ENCODE measurements around the gene DISC1.
A peak's percentile ranks its signal among the peaks of the same experiment; 100 is the strongest.
"Not testable (repeated sequence)": the region's sequence is repeated elsewhere in the genome, so short reads cannot be mapped to it uniquely, and the experiment has no call there.

The DISC1 gene

GRCh38 chr1:231606712-231607111 is 19.9 kb upstream of the DISC1 start:
- no peak for DNase-seq (ENCODE audit: low spot score)

GRCh38 chr1:231610388-231610787 is 16.2 kb upstream of the DISC1 start:
- no peak for DNase-seq (ENCODE audit: low spot score)

GRCh38 chr1:231611111-231611510 is 15.5 kb upstream of the DISC1 start:
- no peak for DNase-seq (ENCODE audit: low spot score)

GRCh38 chr1:231611851-231612250 is 14.7 kb upstream of the DISC1 start:
- peak; percentile 92 for DNase-seq (ENCODE audit: low spot score)

GRCh38 chr1:231612393-231613089 is 14.0 kb upstream of the DISC1 start:
- DNase-seq (ENCODE audit: low spot score) = no peak

GRCh38 chr1:231613419-231614349 is 12.9 kb upstream of the DISC1 start:
- DNase-seq (ENCODE audit: low spot score) = peak; percentile 76

GRCh38 chr1:231616667-231617066 is 9.9 kb upstream of the DISC1 start:
- no peak for DNase-seq (ENCODE audit: low spot score)

- no peak for DNase-seq (ENCODE audit: low spot score)
Observed at GRCh38 chr1:231618609-231619256, 7.9 kb upstream of the DISC1 start.

- DNase-seq (ENCODE audit: low spot score) = no peak
Observed at GRCh38 chr1:231619257-231619634, 7.3 kb upstream of the DISC1 start.

GRCh38 chr1:231625042-231625441 is 1.5 kb upstream of the DISC1 start:
- DNase-seq (ENCODE audit: low spot score) = not testable (repeated sequence)

GRCh38 chr1:231625975-231626534 is 535 bp upstream of the DISC1 start:
- DNase-seq (ENCODE audit: low spot score) = no peak

- peak; percentile 63 for DNase-seq (ENCODE audit: low spot score)
Observed at GRCh38 chr1:231626951-231627614, 493 bp downstream of the DISC1 start.

GRCh38 chr1:231628207-231628876 is 1.8 kb downstream of the DISC1 start:
- no peak for DNase-seq (ENCODE audit: low spot score)

- no peak for DNase-seq (ENCODE audit: low spot score)
Observed at GRCh38 chr1:231629132-231629531, 2.5 kb downstream of the DISC1 start.

- no peak for DNase-seq (ENCODE audit: low spot score)
Observed at GRCh38 chr1:231630558-231631205, 4.1 kb downstream of the DISC1 start.

- no peak for DNase-seq (ENCODE audit: low spot score)
Observed at GRCh38 chr1:231631717-231632116, 5.1 kb downstream of the DISC1 start.

GRCh38 chr1:231632119-231632518 is 5.5 kb downstream of the DISC1 start:
- DNase-seq (ENCODE audit: low spot score) = no peak

- DNase-seq (ENCODE audit: low spot score) = no peak
Observed at GRCh38 chr1:231634323-231635013, 7.9 kb downstream of the DISC1 start.

- peak; percentile 72 for DNase-seq (ENCODE audit: low spot score)
Observed at GRCh38 chr1:231636157-231636556, 9.6 kb downstream of the DISC1 start.

GRCh38 chr1:231636922-231637321 is 10.3 kb downstream of the DISC1 start:
- not testable (repeated sequence) for DNase-seq (ENCODE audit: low spot score)

Data from D341Med (cell line).